Left lung (tissue), 10 donors: Measurements from ENCODE around the gene SNX25. TPM values are rescaled to one million over a fixed set of nuclear protein-coding genes. Genes with fewer than 3 reads are reported as not detected.

ENCODE experiments used
- ATAC-seq: fragments of 200-7000 bp; cut with Tn5 transposase; one replicate; pipeline ENCODE4 v1.9.1; 2020; ENCODE audit warnings: moderate library complexity
- DNase-seq, 4 donors: peaks; one replicate each; pipeline ENCODE4 v3.0.0-alpha.2; 2013 to 2020
- H3K27ac ChIP-seq, 2 donors: fragments of 200-600 bp; sonication (generic) in 1 of 2; one replicate each; pipeline versions ENCODE4 v1.5.0 to v1.8.0; 2020 to 2021
- H3K27me3 ChIP-seq, 2 donors: fragments of 200-600 bp; sonication (generic) in 1 of 2; one replicate each; pipeline versions ENCODE4 v1.5.0 to v1.8.0; 2020 to 2021
- H3K36me3 ChIP-seq, 2 donors: fragments of 200-600 bp; sonication (generic) in 1 of 2; one replicate each; pipeline versions ENCODE4 v1.5.0 to v1.8.0; 2020 to 2021
- H3K4me1 ChIP-seq, 2 donors: fragments of 200-600 bp; one replicate each; pipeline ENCODE4 v1.8.0; 2021
- H3K4me3 ChIP-seq, 2 donors: fragments of 200-600 bp; sonication (generic) in 1 of 2; one replicate each; pipeline versions ENCODE4 v1.5.0 to v1.8.0; 2020 to 2021; ENCODE audit warnings: mild to moderate bottlenecking in 1 of 2
- H3K9me3 ChIP-seq, 2 donors: fragments of 200-600 bp; sonication (generic) in 1 of 2; one replicate each; pipeline versions ENCODE4 v1.5.0 to v1.8.0; 2020 to 2021
- CTCF ChIP-seq, 2 donors: fragments of 200-600 bp; sonication (generic) in 1 of 2; IDR thresholded peaks; one replicate each; pipeline versions ENCODE4 v1.5.0 to v1.8.0; 2021; ENCODE audit warnings: antibody characterized with exemption in 2 of 2
- intact Hi-C, 2 donors: fragments of 100-400 bp; cut with DNase I; formaldehyde crosslinking; loops; one replicate each; pipeline versions ENCODE4 v1.11.2 to v1.14.2; 2022
- polyA plus RNA-seq, 6 donors: library from polyadenylated mRNA; unstranded; fragments of 120-200 nt; gene quantifications; one replicate each; pipeline ENCODE4 v1.2.1, GENCODE V29; 2013; ENCODE audit not compliant: insufficient read length in 6 of 6
- total RNA-seq, 2 donors: library from RNA; stranded (reverse); fragmentation: NEBNext Ultra II Directional; extraction: Animal tissue kit (Norgen Biotek cat#: 25700); gene quantifications; one replicate each; pipeline ENCODE4 v1.2.1, GENCODE V29; 2021
- donor health status: DM: no; HTN: yes; CAD: no.
- donor health status: DM: no; HTN: no; CAD: no.

Gene SNX25
- total and polyA plus RNA-seq, 8 donors: 15.5 to 122 (median 18.9) TPM

GRCh38 chr4:185232370-185232769, 23.0 kb downstream of the SNX25 start:
- intact Hi-C loops: no loop called here
- no peak for DNase-seq

GRCh38 chr4:185235119-185235842, 25.9 kb downstream of the SNX25 start:
- Histone ChIP-seq H3K36me3 (no peaks in the 10 kb centered on the region), H3K27ac (no peak overlapping the region), H3K9me3 (peaks cover 0 to 4% of the 10 kb centered on the region in 2 donors), H3K4me1 (peaks cover 0 to 4% of the 10 kb centered on the region in 2 donors), H3K27me3 (no peaks in the 10 kb centered on the region), H3K4me3 (no peak overlapping the region)
- ATAC-seq (no peak), DNase-seq (no peak)
- intact Hi-C loops: no loop called here
- no peak for TF ChIP-seq CTCF (IDR thresholded peaks at IDR 0.05)

More at GRCh38 chr4:185232370-185232769, 23.0 kb downstream of the SNX25 start:
- ATAC-seq: no peak
- no peaks in the 10 kb centered on the region for H3K27me3 ChIP-seq
- H3K36me3 ChIP-seq: no peaks in the 10 kb centered on the region
- H3K27ac ChIP-seq: no peak overlapping the region
- TF ChIP-seq CTCF (IDR thresholded peaks at IDR 0.05): no peak
- H3K9me3 ChIP-seq: no peaks in the 10 kb centered on the region
- no peak overlapping the region for H3K4me3 ChIP-seq
- peaks cover 2 to 8% of the 10 kb centered on the region in 2 donors for H3K4me1 ChIP-seq

- no peak for DNase-seq
- Histone ChIP-seq H3K27me3 (no peaks in the 10 kb centered on the region), H3K4me1 (peaks cover 0 to 4% of the 10 kb centered on the region in 2 donors), H3K36me3 (no peaks in the 10 kb centered on the region), H3K27ac (no peak overlapping the region), H3K9me3 (peaks cover 0 to 4% of the 10 kb centered on the region in 2 donors), H3K4me3 (no peak overlapping the region)
- intact Hi-C loops: no loop called here
- peak; percentile 84 for ATAC-seq
- no peak for TF ChIP-seq CTCF (IDR thresholded peaks at IDR 0.05)
Measured at GRCh38 chr4:185235843-185236503, 26.6 kb downstream of the SNX25 start.

GRCh38 chr4:185237175-185237574, 27.8 kb downstream of the SNX25 start:
- no peak overlapping the region for H3K27ac ChIP-seq
- H3K4me3 ChIP-seq: no peak overlapping the region
- intact Hi-C loops: no loop called here
- DNase-seq: no peak
- H3K9me3 ChIP-seq: peaks cover 0 to 4% of the 10 kb centered on the region in 2 donors
- H3K4me1 ChIP-seq: peaks cover 0 to 4% of the 10 kb centered on the region in 2 donors
- no peak for TF ChIP-seq CTCF (IDR thresholded peaks at IDR 0.05)
- H3K36me3 ChIP-seq: no peaks in the 10 kb centered on the region
- no peaks in the 10 kb centered on the region for H3K27me3 ChIP-seq
- ATAC-seq: peak; percentile 7

- H3K36me3 ChIP-seq: no peaks in the 10 kb centered on the region
- no peak for TF ChIP-seq CTCF (IDR thresholded peaks at IDR 0.05)
- peaks cover 0 to 4% of the 10 kb centered on the region in 2 donors for H3K4me1 ChIP-seq
- peaks cover 0 to 4% of the 10 kb centered on the region in 2 donors for H3K9me3 ChIP-seq
- no peak overlapping the region for H3K4me3 ChIP-seq
- H3K27me3 ChIP-seq: no peaks in the 10 kb centered on the region
- DNase-seq: no peak
- H3K27ac ChIP-seq: no peak overlapping the region
- peak; percentile 10 for ATAC-seq
- intact Hi-C loops: no loop called here
Measured at GRCh38 chr4:185238215-185238681, 28.9 kb downstream of the SNX25 start.
